ENCODE data around the gene DCHS1.

The DCHS1 gene

GRCh38 chr11:6622261-6623171 lies 33.1 kb downstream of the DCHS1 start:
- DNase-seq = no peak
- Histone ChIP-seq H3K9me3 (ENCODE audit: severe bottlenecking) (no peaks in the 10 kb centered on the region), H3K27me3 (ENCODE audit: insufficient read depth, low read depth, severe bottlenecking) (no peaks in the 10 kb centered on the region), H3K36me3 (peaks cover 24% of the 10 kb centered on the region), H3K27ac (no peak overlapping the region), H3K4me3 (ENCODE audit: low read depth, low read length) (no peak overlapping the region)
- no peak for TF ChIP-seq CTCF (IDR thresholded peaks at IDR 0.05; ENCODE audit: low read depth, low read length)

- Histone ChIP-seq H3K36me3 (peaks cover 19% of the 10 kb centered on the region), H3K27ac (no peak overlapping the region), H3K4me3 (ENCODE audit: low read depth, low read length) (no peak overlapping the region), H3K9me3 (ENCODE audit: severe bottlenecking) (no peaks in the 10 kb centered on the region), H3K27me3 (ENCODE audit: insufficient read depth, low read depth, severe bottlenecking) (no peaks in the 10 kb centered on the region)
- no peak for TF ChIP-seq CTCF (IDR thresholded peaks at IDR 0.05; ENCODE audit: low read depth, low read length)
- DNase-seq = no peak
These were observed 33.8 kb downstream of the DCHS1 start for GRCh38 chr11:6621711-6622211.

GRCh38 chr11:6620636-6621035 lies 35.0 kb downstream of the DCHS1 start:
- Histone ChIP-seq H3K36me3 (peaks cover 9% of the 10 kb centered on the region), H3K9me3 (ENCODE audit: severe bottlenecking) (no peaks in the 10 kb centered on the region), H3K27me3 (ENCODE audit: insufficient read depth, low read depth, severe bottlenecking) (no peaks in the 10 kb centered on the region), H3K4me3 (ENCODE audit: low read depth, low read length) (no peak overlapping the region), H3K27ac (no peak overlapping the region)
- no peak for TF ChIP-seq CTCF (IDR thresholded peaks at IDR 0.05; ENCODE audit: low read depth, low read length)
- DNase-seq = no peak

- Histone ChIP-seq H3K9me3 (ENCODE audit: severe bottlenecking) (no peaks in the 10 kb centered on the region), H3K27me3 (ENCODE audit: insufficient read depth, low read depth, severe bottlenecking) (no peaks in the 10 kb centered on the region), H3K27ac (peak within 1 kb of the TSS; percentile 55), H3K36me3 (no peaks in the 10 kb centered on the region; the same call in 1 of the 2 replicates), H3K4me3 (ENCODE audit: low read depth, low read length) (peak within 1 kb of the TSS; percentile 46)
- DNase-seq = peak; percentile 93
- no peak for TF ChIP-seq CTCF (IDR thresholded peaks at IDR 0.05; ENCODE audit: low read depth, low read length)
These were observed 36.4 kb downstream of the DCHS1 start, which contains the start of gene TPP1 for GRCh38 chr11:6619004-6619745. Gene TPP1 (minus strand): TSS chr11:6619422. CDS start chr11:6619400, 22 bp downstream.

GRCh38 chr11:6618117-6619003 lies 37.2 kb downstream of the DCHS1 start:
- TF ChIP-seq CTCF (IDR thresholded peaks at IDR 0.05; ENCODE audit: low read depth, low read length) = no peak
- no peaks in the 10 kb centered on the region; the same call in 1 of the 2 replicates for H3K36me3 ChIP-seq
- no peak for DNase-seq
- no peaks in the 10 kb centered on the region for H3K9me3 ChIP-seq (ENCODE audit: severe bottlenecking)
- peak overlapping the region; percentile 46 for H3K4me3 ChIP-seq (ENCODE audit: low read depth, low read length)
- no peaks in the 10 kb centered on the region for H3K27me3 ChIP-seq (ENCODE audit: insufficient read depth, low read depth, severe bottlenecking)
- peak overlapping the region; percentile 55 for H3K27ac ChIP-seq
